HG02938 (cell line): Measurements from ENCODE around the gene ONECUT1.

Experiments
- ATAC-seq: cut with Tn5 transposase; IDR thresholded peaks from one replicate; pipeline ENCODE4 v1.9.1; 2021; ENCODE audit warnings: mild to moderate bottlenecking, moderate library complexity; ENCODE audit not compliant: unreplicated experiment

ONECUT1 gene

DNA sequence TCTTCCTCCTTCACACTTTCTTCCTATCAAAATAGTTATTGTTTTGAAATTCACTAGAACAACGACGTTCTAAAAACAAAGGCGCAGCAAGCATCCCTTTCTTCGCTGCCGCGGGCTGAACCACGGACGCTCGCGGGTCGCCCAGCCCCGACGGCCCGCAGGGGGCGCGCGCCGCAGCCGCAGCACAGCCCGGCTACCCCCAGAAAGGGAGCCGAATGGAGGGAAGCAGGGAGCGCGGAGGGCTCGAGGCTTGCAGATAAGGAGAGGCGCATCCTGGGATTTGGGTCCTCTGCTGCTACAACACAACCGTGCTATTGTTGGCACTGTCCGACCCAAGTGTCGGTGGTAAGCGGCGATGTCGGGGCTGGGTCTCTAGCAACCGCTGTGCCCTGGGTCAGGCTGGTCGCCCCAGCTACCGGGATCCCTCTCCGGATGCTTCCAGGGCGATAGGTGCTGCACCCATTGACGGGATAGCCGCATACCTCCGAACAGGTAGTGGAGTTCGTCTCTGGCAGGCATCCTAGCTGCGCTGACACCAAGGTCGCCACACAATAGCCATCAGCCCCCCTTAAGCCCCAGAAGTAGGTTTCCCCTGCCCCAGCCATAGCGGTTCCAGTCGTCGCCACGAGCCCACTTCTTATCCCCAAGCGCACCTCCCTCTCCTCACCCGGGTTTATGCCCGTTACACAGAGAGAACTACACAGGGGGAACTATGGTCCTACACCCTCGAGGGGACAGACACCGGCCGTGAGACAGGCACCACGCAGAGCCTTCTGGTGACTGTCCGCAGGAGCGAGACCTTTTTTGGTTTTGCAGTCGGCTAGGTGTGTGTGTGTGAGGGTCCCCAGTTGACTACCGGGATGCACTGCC, 6.0 kb downstream of the ONECUT1 start:
- ATAC-seq, result no peak

DNA sequence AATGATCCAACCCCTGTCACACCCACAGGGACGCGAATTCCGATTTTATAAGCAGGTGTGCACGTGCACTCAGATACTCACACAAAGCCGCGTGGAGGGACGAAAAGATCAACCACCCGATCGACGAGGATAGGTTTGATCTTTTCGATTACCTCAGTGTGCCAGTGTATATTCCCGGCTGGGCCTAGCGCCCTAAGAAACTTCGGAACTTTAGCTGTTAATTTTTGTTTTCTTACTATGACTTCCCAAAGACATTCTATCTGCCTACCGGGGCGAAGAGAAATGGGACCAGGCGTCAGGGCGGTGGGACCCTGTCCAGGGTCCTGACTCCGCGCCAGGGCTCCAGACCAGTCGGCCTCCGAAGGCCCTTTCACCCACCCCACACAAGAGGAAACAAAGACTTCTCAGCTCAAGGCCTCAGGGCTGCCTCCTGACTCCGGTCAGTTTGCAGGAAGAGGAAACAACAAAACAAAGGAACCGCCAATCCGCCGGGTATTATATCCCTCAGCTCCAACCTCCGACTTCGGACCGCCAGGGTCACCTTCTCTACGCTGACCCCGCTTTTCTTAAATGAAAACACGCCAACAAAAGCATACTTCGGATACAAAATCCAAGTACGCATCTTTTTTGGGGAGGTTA, 6.8 kb downstream of the ONECUT1 start:
- no peak for ATAC-seq

DNA sequence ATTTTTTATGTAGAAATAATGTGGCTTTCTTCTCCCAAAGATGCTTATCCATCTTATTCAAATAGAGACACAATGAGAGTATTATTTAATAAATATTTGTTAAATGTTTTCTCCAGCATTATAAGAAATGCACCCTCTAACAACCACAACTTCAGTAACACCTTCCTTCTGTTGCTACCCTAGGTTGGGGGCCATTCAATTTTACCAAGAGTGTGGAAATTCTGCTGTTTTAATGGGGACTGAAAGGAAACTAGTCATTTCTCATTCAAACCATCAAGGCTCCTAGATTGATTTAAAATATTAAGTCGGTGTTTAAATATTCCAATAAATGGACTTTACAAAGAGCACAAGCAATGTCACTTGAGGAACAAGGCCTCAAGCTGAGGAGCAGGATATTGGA, 7.6 kb downstream of the ONECUT1 start:
- ATAC-seq, result no peak

DNA sequence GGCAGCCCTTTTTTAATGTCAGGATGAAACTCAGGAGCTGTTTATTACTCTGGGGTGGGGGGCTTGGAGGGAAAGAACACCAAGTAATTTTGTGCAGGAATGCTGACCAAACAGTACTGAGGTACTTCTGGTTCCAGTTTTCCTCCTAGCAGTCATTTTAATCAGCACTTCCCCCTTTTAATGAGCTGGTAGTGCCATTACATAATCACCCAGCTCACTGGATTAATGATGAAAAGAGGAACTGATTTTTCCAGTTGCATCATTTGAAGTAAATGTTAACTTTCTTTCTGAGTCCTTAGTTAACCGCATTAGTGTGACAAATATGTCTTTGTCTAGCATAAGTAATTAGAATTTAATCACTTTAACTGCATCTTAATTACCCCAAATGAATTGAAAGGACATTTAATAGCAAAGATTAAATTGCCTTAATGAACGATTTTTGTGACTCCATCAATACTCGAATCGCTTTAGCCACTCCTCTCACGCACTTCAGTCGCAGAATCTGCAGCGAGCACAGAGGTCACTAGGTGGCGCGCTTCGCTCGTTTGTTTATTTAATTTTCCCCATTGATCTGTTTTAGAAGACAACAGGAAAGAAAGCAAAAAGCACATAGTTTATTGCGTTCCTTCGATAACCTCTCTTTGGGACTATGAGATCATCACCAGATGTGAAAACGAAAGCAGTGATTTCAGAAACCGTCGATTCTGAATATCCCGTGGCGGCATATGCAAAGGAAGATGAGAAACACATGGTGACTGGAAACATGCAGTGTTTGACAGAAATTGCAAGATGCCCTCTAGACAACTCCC, 9.8 kb downstream of the ONECUT1 start:
- peak; percentile 64 for ATAC-seq

DNA sequence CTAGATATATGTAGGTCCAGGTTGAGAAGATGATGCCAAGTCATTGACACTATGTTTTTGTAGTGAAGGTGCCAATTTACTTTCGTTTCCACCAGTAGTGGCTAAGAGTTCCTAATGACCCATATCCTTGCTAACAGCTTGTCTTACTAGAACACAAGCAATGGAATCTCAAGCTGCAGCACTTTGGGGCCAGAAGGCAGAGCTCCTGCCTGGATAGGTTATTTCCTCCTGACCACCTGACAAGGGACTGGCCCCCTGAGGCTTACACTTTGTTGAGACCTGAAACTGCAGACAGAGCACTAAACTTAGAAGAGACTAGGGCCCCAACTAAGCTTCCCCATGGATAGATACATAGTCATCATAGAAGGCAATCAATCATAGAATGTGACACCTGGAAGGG, 11.7 kb downstream of the ONECUT1 start:
- no peak for ATAC-seq

DNA sequence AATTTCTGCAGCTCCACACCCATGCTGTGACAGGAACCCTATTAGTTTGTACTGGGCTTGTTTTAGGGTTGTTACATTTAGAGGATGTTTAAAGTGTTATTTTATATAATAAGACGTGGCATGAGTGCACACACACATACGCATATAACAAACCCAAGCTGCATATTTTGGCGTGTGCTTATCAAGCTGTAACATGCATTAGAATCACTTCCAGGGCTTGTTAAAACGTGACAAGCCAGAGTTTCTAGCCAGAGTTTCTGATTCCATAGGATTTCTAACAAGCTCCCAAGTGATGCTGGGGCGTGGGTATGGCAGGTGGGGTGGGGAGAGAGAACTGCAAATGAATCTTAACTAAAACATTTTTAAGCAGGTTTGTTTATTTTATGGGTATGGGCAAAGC, 17.4 kb downstream of the ONECUT1 start:
- no peak for ATAC-seq

DNA sequence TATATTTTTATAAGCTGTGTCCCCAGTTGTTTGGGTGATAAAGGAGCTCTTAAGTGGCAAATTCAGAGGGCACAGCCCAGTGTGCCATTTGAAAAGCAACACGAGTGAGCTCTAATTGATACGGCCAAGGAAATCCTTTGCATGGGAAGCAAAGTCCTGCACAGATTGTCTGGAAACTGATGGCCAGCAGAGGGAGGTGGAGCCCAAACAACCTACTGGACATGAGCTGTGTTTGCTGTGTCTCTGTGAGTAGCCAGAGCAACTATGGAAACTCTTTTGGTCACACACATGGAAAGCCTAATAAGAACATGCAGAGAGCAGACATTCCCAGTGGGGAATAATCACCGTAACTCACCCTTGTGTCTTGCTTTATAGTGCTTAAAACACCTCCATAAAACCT, 24.4 kb downstream of the ONECUT1 start:
- no peak for ATAC-seq

DNA sequence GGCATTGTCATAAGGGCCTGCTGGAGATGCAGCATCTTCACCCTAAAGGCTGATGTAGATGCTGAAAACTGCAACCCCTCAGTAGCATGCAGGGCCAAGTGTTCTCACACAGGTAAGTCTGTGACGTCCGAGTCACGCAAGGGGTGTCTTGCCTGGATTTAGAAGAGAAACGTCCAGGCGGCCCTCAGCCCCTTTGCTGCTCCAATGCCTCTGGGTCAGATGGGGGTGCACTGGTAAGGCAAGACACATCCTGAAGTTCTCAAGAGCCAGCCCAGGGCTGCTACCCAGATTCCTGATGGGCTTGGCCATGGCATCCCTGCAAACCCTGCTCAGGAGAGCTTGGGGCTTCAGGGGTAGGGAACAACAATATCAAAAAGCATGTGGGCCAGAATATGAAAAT, 25.4 kb downstream of the ONECUT1 start:
- no peak for ATAC-seq

DNA sequence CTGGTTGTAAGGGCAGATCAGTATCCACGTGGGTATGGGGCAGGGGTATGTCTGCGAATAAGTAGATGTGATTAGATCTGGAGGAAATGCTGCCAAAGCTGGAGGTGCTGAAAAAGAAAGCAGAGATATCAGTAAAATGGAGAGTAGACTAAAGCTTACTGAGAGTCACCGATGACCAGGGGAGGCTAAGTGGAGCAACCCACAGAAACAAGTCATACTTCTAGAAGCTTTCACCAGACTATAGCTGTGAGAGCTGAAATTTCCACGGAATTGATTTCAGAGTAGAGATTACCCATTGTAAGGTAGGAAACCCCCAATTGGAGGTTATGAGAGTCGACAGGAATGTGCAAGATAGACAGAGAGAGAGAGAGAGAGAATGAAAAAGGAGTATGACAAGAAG, 27.5 kb downstream of the ONECUT1 start:
- no peak for ATAC-seq

DNA sequence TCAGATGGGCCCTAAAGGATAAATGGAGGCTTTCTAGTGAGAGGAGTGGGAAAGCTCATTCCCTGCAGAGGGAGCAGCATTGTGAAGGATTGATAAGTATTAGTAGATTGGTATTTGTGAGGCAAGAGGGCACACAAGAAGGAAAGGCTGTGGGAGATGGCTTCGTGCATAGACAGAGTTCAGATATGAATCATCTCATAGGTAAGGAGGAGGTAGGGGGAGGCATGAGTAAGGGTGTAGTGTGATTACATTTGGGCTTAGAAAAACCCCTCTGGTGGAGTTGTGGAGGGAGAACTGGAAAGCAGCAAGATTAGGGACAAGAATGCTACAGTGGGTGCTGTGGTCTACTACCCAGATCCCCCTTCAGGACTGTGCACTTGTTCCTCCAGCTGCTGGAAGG, 29.6 kb downstream of the ONECUT1 start:
- ATAC-seq, result no peak

DNA sequence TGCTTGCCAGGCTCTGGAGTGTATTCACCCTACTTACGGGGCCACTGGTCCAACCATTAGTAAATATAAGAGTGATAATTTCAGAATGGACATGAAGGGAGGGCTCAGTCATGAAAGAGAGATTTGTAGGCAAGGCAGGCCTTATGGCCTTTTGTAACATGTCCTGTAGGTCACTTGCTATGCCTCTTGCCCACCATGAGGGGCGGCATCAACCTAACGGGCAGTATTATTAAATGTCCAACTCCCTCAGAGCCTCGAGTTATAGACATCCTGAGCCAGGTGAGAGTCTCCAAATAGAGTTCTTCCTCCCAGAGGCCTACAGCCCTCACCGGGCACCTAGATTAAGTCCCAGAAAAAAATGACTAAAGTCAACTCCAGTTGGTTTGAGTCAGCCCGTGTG, 30.2 kb downstream of the ONECUT1 start:
- no peak for ATAC-seq

DNA sequence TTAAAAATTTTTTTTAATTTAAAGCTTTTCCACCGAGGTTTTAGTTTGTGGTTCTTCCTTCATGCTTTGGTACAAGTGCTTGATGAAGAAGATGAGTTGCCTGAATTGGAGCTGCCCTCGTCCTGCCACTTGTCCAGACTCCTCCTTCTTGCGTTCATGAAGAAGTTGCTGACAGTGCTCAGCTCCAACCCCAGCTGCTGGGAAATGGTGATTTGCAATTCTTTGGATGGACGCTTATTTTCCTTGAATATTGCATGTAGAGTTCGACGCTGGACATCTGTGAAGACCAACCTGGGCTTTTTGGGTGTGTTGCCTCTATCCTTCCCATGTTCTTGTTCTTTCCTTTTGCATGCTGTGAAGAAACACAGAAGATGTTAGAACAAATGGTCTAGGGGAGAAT, 32.6 kb downstream of the ONECUT1 start:
- ATAC-seq, result no peak

DNA sequence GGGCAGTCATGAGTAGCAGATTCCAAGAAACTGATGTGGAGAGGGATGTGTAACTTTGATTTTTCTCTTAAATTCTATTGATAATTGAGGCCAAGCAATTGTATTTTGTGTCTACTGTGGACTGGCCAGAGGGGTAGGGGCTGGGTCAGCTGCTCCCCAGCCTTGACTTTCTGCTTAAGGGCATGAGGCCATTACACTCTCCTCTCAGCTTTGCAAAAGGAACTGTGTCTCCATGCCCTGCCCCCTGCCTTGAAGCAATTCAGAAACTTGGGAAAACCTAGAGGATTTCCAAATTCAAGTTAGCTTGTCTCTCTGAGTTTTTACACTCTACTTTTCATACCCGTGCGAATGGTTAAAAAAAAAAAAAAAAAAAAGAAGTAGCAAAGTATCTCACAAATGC, 38.6 kb downstream of the ONECUT1 start:
- no peak for ATAC-seq

DNA sequence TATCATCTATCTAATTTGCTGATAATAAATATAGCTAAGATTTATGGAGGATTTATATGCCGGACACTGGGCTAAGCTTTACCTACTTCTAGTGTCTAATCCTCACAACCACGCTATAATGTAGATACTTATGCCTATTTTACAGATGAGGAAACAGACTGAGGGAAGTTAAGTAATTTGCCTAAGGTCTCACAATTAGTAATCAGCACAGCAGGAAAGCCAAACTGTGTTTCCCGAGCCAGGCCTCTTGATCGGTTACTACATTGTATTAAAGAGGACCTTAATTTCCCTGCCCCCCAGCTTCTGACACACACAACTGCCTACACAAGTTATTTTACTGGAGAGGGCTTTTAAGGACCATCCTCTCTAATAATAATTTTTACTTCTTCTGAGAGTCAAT, 40.9 kb downstream of the ONECUT1 start:
- no peak for ATAC-seq

DNA sequence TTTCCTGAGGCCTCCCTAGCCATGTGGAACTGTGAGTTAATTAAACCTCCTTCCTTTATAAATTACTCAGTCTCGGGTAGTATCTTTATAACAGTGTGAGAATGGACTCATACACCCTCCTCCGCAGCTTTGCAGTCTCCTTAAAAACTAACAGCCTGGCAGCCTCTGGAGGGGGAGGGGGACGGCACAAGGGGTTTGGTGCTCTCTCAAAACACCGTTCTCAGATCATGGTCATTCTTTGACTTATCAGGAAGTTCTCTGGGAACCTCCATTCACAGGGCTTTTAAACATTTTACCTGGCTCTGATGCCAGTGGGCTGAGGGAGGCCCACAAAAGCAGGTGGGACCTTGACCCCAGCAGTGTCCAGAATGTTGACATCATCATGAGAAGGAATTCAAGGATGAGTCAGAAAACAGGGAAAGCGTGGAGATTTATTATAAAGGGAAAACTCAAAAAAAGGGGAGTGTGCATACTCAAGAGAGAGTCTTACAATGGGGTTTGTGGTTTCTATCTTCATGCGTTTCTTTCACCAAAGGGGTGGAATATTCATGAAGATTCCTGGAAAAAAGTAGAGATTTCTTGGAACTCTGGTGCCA, 43.9 kb downstream of the ONECUT1 start:
- ATAC-seq, result no peak

DNA sequence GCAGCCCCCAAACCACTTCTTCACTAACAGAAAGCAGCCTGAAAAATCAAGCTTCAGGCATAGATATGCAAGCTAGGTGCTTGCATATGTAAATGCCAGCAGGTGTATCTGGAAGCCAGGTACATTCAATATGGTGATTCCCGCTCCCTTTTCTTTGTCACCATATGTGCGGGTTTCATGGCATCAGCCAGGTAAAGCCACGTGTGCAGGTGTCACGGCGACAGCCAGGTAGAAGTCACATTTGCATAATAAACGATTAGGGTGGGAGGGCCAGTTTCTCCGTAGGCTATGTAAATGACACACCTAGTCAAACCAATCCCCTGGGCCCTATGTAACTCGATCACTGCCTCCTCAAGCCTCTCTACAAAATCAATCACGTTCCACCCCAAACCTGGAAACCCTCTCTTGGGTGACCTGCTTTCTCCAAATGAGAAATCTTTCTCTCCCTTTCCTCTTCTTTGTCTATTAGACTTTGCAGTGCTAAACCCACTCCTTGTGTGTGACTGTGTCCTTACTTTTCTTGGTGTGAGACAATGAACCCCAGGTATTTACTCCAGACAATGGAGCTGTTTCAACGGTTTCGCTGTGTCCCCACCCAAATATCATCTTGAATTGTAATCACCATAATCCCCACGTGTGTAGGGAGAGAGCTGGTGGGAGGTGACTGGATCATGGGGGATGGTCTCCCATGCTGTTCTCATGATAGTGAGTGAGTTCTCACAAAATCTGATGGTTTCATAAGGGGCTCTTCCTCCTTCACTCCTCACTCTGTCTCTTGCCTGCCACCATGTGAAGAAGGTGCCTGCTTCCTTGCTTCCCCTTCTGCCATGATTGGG, 44.6 kb downstream of the ONECUT1 start:
- no peak for ATAC-seq

DNA sequence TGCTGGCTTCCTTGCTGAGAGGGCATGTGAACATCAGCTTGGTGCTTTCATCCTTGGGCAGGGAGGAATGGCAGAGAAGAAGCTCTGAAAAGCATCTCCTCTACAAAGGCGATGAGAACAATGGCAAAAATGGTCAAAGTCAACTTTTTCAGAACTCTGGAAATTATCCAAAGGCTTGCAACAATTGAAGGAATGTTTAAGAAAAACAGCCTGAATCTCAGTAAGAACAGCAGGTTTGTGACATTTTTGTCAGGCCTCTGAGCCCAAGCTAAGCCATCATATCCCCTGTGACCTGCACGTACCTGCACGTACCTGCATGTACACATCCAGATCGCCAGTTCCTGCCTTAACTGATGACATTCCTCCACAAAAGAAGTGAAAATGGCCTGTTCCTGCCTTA, 51.8 kb downstream of the ONECUT1 start:
- no peak for ATAC-seq

DNA sequence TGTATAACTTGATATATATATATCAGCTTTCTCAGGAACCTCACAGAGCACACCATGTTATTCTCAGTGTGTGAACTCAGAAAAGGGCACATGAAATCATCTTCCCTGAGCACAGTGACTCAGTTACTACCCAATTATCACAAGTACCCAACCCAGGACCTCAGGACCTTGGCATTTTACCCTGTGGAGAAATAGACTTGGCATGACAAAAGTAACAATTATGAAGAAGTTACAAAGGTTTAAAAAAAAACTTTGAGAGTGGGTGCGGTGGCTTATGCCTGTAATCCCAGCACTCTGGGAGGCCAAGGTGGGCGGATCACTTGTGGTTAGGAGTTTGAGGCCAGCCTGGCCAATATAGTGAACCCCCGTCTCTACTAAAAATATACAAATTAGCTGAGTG, 52.4 kb downstream of the ONECUT1 start:
- ATAC-seq, result no peak

DNA sequence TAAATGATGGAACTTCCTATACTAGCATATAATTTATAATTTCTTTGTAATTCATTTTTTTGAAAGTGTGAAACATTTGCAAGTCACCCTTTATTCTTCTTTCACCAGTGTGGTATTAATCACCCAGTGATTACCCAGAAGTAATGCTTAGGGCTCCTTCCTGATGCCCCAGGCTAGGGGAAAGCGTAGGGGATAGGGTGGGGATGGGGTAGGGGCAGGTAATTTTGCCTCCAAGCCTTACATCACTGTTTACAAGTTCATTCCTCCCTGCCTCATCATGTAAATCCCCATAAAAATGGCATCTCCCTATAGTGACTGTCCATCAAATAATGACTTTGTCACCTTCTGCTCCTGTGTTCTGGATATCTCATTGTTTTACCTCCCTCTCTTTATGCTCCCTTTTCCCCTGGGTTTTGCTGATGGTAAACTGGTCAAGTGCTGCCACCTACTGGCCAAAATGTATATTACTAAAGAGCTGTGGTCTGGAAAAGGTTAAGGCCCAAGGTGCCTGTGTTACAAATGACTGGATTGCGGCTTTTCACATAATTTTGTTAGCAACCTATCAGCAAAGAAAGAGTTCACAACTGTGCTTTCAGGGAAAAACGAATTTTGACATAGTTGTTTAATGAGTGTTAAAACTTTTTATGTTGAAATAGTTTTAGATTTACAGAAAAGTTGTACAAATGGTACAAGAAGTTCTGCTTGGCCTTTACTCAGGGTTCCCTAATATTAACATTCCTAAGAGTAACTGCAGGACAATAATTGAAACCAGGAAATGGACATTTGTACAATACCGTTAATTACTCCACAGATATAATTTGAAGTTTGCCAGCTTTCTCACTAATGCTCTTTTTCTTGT, 54.7 kb downstream of the ONECUT1 start:
- no peak for ATAC-seq

DNA sequence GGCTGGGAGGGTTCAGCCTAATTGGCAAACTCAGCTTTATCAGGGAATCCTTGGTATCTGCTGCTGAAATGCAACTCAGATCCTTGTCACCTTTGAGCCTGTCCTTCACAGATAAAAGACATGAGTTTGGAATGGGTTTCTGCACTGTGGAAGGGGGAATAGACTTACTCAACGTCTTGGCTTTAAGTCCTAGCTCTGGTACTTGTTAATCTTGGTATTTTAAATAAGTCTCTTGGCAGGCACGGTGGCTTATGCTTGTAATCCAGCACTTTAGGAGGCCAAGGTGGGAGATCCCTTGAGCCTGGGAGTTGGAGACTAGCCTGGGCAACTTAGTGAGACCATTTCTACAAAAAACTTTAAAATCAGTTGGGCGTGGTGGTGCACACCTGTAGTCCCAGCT, 55.8 kb downstream of the ONECUT1 start:
- no peak for ATAC-seq
